HFFc6 (cell line): ENCODE measurements around the gene OVCA2. TPM values are rescaled to one million over a fixed set of nuclear protein-coding genes. Genes with fewer than 3 reads are reported as not detected.

Experiments
- DNase-seq: peaks from one replicate; pipeline ENCODE4 v3.0.0-alpha.2; 2018
- H3K27ac Mint-ChIP-seq: 2 replicates; pipeline ENCODE4 v1.8.0; 2020; ENCODE audit warnings: mild to moderate bottlenecking, mixed read lengths
- H3K27me3 Mint-ChIP-seq: 2 replicates; pipeline ENCODE4 v1.8.0; 2021; ENCODE audit warnings: mild to moderate bottlenecking, moderate library complexity, mixed read lengths; ENCODE audit not compliant: insufficient read depth
- H3K36me3 Mint-ChIP-seq: 2 replicates; pipeline ENCODE4 v1.8.0; 2021; ENCODE audit warnings: low read depth, mixed read lengths
- H3K4me1 Mint-ChIP-seq: 2 replicates; pipeline ENCODE4 v1.8.0; 2020; ENCODE audit warnings: low read depth, mixed read lengths
- H3K4me3 Mint-ChIP-seq: 2 replicates; pipeline ENCODE4 v1.8.0; 2020; ENCODE audit warnings: mild to moderate bottlenecking, moderate library complexity, mixed read lengths
- H3K9me3 Mint-ChIP-seq: 2 replicates; pipeline ENCODE4 v1.8.0; 2020; ENCODE audit warnings: mild to moderate bottlenecking, mixed read lengths
- CTCF ChIP-seq: fragments of 200-600 bp; sonication (generic); IDR thresholded peaks from 2 replicates; pipeline ENCODE4 v1.5.0; 2021; ENCODE audit warnings: antibody characterized with exemption, mild to moderate bottlenecking
- total RNA-seq, 6 experiments: library from RNA; stranded (reverse); fragmentation: NEBNext Ultra II Directional; extraction: Animal tissue kit (Norgen Biotek cat#: 25700); gene quantifications; 2 replicates in 1 of 6; 3 replicates in 5 of 6; pipeline ENCODE4 v1.2.3, GENCODE V29; 2021

The OVCA2 gene
- total RNA-seq, 6 experiments from 2014 or later, result 39.5 to 44.3 (median 41.7) TPM

GRCh38 chr17:2051933-2052559 is 10.2 kb downstream of the OVCA2 start:
- Mint-ChIP-seq H3K9me3 (no peaks in the 10 kb centered on the region), H3K27me3 (peaks cover 2% of the 10 kb centered on the region; the same call in 1 of the 2 replicates), H3K36me3 (no peaks in the 10 kb centered on the region), H3K4me1 (peaks cover 22% of the 10 kb centered on the region), H3K4me3 (no peak overlapping the region; the same call in 1 of the 2 replicates), H3K27ac (no peak overlapping the region)
- no peak for TF ChIP-seq CTCF
- no peak for DNase-seq

GRCh38 chr17:2053380-2054261 is 11.8 kb downstream of the OVCA2 start:
- Mint-ChIP-seq H3K9me3 (no peaks in the 10 kb centered on the region), H3K27ac (peak overlapping the region; percentile 80), H3K4me3 (peak overlapping the region; percentile 82), H3K4me1 (peaks cover 15% of the 10 kb centered on the region), H3K27me3 (peaks cover 2% of the 10 kb centered on the region; the same call in 1 of the 2 replicates), H3K36me3 (no peaks in the 10 kb centered on the region)
- peak; percentile 71 for DNase-seq
- peak; percentile 81 for TF ChIP-seq CTCF

- Mint-ChIP-seq H3K27me3 (peaks cover 2% of the 10 kb centered on the region; the same call in 1 of the 2 replicates), H3K36me3 (no peaks in the 10 kb centered on the region), H3K4me3 (peak overlapping the region; percentile 82), H3K4me1 (peaks cover 10% of the 10 kb centered on the region), H3K27ac (peak overlapping the region; percentile 80), H3K9me3 (no peaks in the 10 kb centered on the region)
- no peak for TF ChIP-seq CTCF
- no peak for DNase-seq
These were observed 12.4 kb downstream of the OVCA2 start for GRCh38 chr17:2054262-2054511.

GRCh38 chr17:2054512-2055291 is 12.9 kb downstream of the OVCA2 start, which contains the start of gene HIC1:
Gene HIC1, plus strand, starts transcription at chr17:2055103. Its CDS starts 1,588 bp downstream, at chr17:2056691.
- peak within 1 kb of the TSS; percentile 80 for H3K27ac Mint-ChIP-seq
- H3K36me3 Mint-ChIP-seq, result peaks cover 4% of the 10 kb centered on the region; the same call in 1 of the 2 replicates
- H3K4me3 Mint-ChIP-seq, result peak within 1 kb of the TSS; percentile 82
- peak; percentile 69 for DNase-seq
- peak; percentile 99 for TF ChIP-seq CTCF
- peaks cover 4% of the 10 kb centered on the region; the same call in 1 of the 2 replicates for H3K27me3 Mint-ChIP-seq
- peaks cover 12% of the 10 kb centered on the region for H3K4me1 Mint-ChIP-seq
- no peaks in the 10 kb centered on the region for H3K9me3 Mint-ChIP-seq
